HepG2 (cell line): Measurements from ENCODE around the gene LRRC15. TPM values are rescaled to one million over a fixed set of nuclear protein-coding genes. Genes with fewer than 3 reads are reported as not detected.
A peak's percentile ranks its signal among the peaks of the same experiment; 100 is the strongest.

Experiments
- ATAC-seq: fragments of 200-7000 bp; cut with Tn5 transposase; 3 replicates; pipeline ENCODE4 v1.9.1; 2020; ENCODE audit warnings: mild to moderate bottlenecking, moderate library complexity
- BruUV-seq: library from RNA; stranded (reverse); fragments of 400-500 nt; replicated peaks from 2 replicates; lab custom pipeline; 2021; lab: Mats Ljungman, UMichigan
- CTCF ChIA-PET: fragments of 300-600 bp; formaldehyde crosslinking; extraction: SDS; loops from one replicate; lab custom pipeline; 2021; ENCODE audit warnings: low total read pairs, inconsistent platforms, low intra/inter-chr PET ratio; lab: Yijun Ruan, JAX
- POLR2A ChIA-PET: fragments of 350-600 bp; sonication (Branson Sonifier 250); formaldehyde crosslinking; loops from one replicate; lab custom pipeline; 2020; ENCODE audit warnings: antibody characterized with exemption, inconsistent platforms; lab: Yijun Ruan, JAX
- DNase-seq: peaks from one replicate; pipeline ENCODE4 v3.0.0-alpha.2; 2015; ENCODE audit warnings: low spot score
- FAIRE-seq: peaks from 3 replicates; lab custom pipeline; 2011; peaks lifted over from hg19 to GRCh38; lab: Jason Lieb, UNC
- H2AFZ ChIP-seq: one replicate; pipeline ENCODE4 v1.6.1; 2011; ENCODE audit warnings: low read length, inconsistent platforms
- H3K27ac ChIP-seq: fragments of 300-600 bp; 3 replicates; pipeline ENCODE4 v1.8.0; 2011; ENCODE audit warnings: mixed run types, mild to moderate bottlenecking, mixed read lengths, low read length, inconsistent platforms; ENCODE audit not compliant: insufficient read depth; ENCODE audit errors: extremely low read length
- H3K27me3 ChIP-seq, 2 experiments: fragments of 200-600 bp in 1 of 2; 2 replicates in 1 of 2; 3 replicates in 1 of 2; pipeline versions ENCODE4 v1.6.0 to v1.8.0; 2011; ENCODE audit warnings: low read length in 2 of 2, mild to moderate bottlenecking in 2 of 2, moderate library complexity in 2 of 2, inconsistent platforms in 1 of 2; ENCODE audit not compliant: insufficient read depth in 2 of 2, control insufficient read depth in 1 of 2
- H3K36me3 ChIP-seq, 2 experiments: fragments of 200-600 bp in 1 of 2; replicated peaks in 1 of 2; 2 replicates in 1 of 2; 3 replicates in 1 of 2; pipeline versions ENCODE4 v1.5.1 to v1.8.0; 2011; ENCODE audit warnings: low read length in 2 of 2, inconsistent platforms in 1 of 2; ENCODE audit not compliant: insufficient read depth in 2 of 2, control insufficient read depth in 1 of 2
- H3K4me1 ChIP-seq: 2 replicates; pipeline ENCODE4 v1.5.1; 2012; ENCODE audit warnings: low read length, inconsistent platforms; ENCODE audit not compliant: insufficient read depth
- H3K4me2 ChIP-seq: 2 replicates; pipeline ENCODE4 v1.6.0; 2011; ENCODE audit warnings: low read depth, low read length, inconsistent platforms
- H3K4me3 ChIP-seq, 3 experiments: fragments of 200-600 bp in 1 of 3; sonication (generic), shearing (Covaris generic) in 1 of 3; replicated peaks in 1 of 3; 2 replicates each; pipeline ENCODE4 v1.5.1; 2011 to 2016; ENCODE audit warnings: low read length in 3 of 3, inconsistent platforms in 2 of 3, low read depth in 2 of 3, mild to moderate bottlenecking in 2 of 3, control low read depth in 1 of 3, mixed read lengths in 1 of 3; ENCODE audit not compliant: insufficient read depth in 1 of 3
- H3K79me2 ChIP-seq: one replicate; pipeline ENCODE4 v1.6.1; 2011; ENCODE audit warnings: low read length, inconsistent platforms; ENCODE audit not compliant: insufficient read depth
- H3K9ac ChIP-seq: 2 replicates; pipeline ENCODE4 v1.6.0; 2011; ENCODE audit warnings: mild to moderate bottlenecking, low read depth, low read length, inconsistent platforms; ENCODE audit not compliant: insufficient read depth
- H3K9me3 ChIP-seq: 2 replicates; pipeline ENCODE4 v1.5.1; 2012; ENCODE audit warnings: mild to moderate bottlenecking, low read length
- H4K20me1 ChIP-seq: 2 replicates; pipeline ENCODE4 v1.6.0; 2011; ENCODE audit warnings: inconsistent platforms, mild to moderate bottlenecking, low read length, moderate library complexity; ENCODE audit not compliant: insufficient read depth
- CEBPG ChIP-seq: IDR thresholded peaks from 2 replicates; pipeline ENCODE4 v1.6.1; 2016
- SIN3A ChIP-seq: IDR thresholded peaks from 2 replicates; pipeline ENCODE4 v1.6.1; 2011; ENCODE audit warnings: low read depth, mild to moderate bottlenecking, control low read depth, low read length, borderline replicate concordance
- ZNF543 ChIP-seq: sonication (generic); formaldehyde crosslinking; IDR thresholded peaks from 2 replicates; pipeline ENCODE4 v1.4.0; 2020; ENCODE audit warnings: mild to moderate bottlenecking, missing genetic modification reagents
- WGBS: methylation state at CpG from one replicate; pipeline ENCODE4 v1.1.6; 2017; ENCODE audit warnings: low lambda C conversion rate; 5-methylcytosine and 5-hydroxymethylcytosine counted together
- in situ Hi-C: cut with HindIII; loops from 2 replicates; pipeline ENCODE4 v1.10.0; 2017; ENCODE audit warnings: low pct_unique_long_range_greater_than_20kb; ENCODE audit not compliant: extremely low pct_ligation_motif_present
- intact Hi-C: fragments of 100-400 bp; cut with micrococcal nuclease; formaldehyde crosslinking; loops from one replicate; pipeline ENCODE4 v1.10.0; 2022; ENCODE audit not compliant: unreplicated experiment
- polyA plus RNA-seq, 8 experiments: library from polyadenylated mRNA; depleted of rRNA in 3 of 8; stranded (reverse) in 7 of 8; unstranded in 1 of 8; fragments of >200 nt; fragmentation: Illumina TruSeq in 4 of 8; extraction: Trizol in 4 of 8; gene quantifications; 2 replicates each; pipeline versions ENCODE4 v1.2.1 to v1.2.3, GENCODE V29; 2011 to 2016; ENCODE audit warnings: low read depth in 4 of 8, missing spikeins in 1 of 8, mixed read lengths in 1 of 8; ENCODE audit not compliant: insufficient read depth in 1 of 8
- total RNA-seq, 5 experiments: library from RNA; depleted of rRNA; stranded (reverse); fragments of >200 nt; fragmentation: Illumina TruSeq; extraction: Trizol; gene quantifications; 2 replicates each; pipeline ENCODE4 v1.2.3, GENCODE V29; 2016; ENCODE audit warnings: low read depth in 1 of 5
- TF ChIP-seq, protein P1 (sequence below): fragments of 450-650 bp; IDR thresholded peaks from 2 replicates; pipeline ENCODE4 v1.6.1; 2016
- TF ChIP-seq, protein P2 (sequence below): sonication (generic); formaldehyde crosslinking; IDR thresholded peaks from 2 replicates; pipeline ENCODE4 v1.4.0; 2020; ENCODE audit warnings: mild to moderate bottlenecking, missing genetic modification reagents

The LRRC15 gene
- total and polyA plus RNA-seq, 2 of the 13 experiments (the other 11 are each of a cell fraction or from before 2014, with no cell fraction given) = not detected

DNA sequence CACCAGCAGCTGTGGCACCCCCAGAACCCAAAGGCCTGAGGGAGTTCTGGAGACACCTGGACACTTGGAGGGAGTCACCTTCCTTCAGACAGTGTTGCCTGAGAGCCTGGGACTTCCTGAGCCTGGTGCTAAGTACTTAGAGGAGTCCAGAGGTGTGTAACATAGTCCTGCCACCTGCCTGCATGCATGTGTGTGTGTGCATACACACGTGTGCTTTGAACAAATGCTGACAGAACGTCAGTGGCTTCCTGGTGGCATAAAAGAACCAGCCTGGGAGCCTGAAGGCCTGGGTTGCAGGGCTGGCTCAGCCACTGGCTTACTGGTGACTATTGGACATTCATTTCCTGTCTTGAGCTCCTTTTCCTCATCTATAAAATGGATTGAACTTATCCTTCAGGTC is 15.2 kb downstream of the LRRC15 start:
- H3K4me1 ChIP-seq = peaks cover 24% of the 10 kb centered on the region
- CTCF ChIA-PET = no interaction called here
- no peak overlapping the region for H3K4me2 ChIP-seq
- H3K36me3 ChIP-seq = no peaks in the 10 kb centered on the region
- no peak for ATAC-seq
- no peaks in the 10 kb centered on the region for H3K79me2 ChIP-seq
- intact Hi-C loops (loop anchor here (5.0 kb wide), 1 partner anchor 43 kb away; the partner anchor contains the start of gene GP5), in situ Hi-C loops (no loop called here)
- H3K27ac ChIP-seq = no peak overlapping the region
- no peaks in the 10 kb centered on the region for H3K9me3 ChIP-seq
- BruUV-seq = no TSS peak
- 20% methylated on average over 1 of the region's 2 CpGs for WGBS
- no peak overlapping the region for H3K4me3 ChIP-seq
- no peaks in the 10 kb centered on the region for H4K20me1 ChIP-seq
- POLR2A ChIA-PET = no interaction called here
- H3K9ac ChIP-seq = no peak overlapping the region
- FAIRE-seq = no peak
- DNase-seq = no peak
- H3K27me3 ChIP-seq = peaks cover 3 to 21% of the 10 kb centered on the region in 2 experiments; a peak in 3 of 5 replicates
- H2AFZ ChIP-seq = no peak overlapping the region
- TF ChIP-seq, protein P1, sequence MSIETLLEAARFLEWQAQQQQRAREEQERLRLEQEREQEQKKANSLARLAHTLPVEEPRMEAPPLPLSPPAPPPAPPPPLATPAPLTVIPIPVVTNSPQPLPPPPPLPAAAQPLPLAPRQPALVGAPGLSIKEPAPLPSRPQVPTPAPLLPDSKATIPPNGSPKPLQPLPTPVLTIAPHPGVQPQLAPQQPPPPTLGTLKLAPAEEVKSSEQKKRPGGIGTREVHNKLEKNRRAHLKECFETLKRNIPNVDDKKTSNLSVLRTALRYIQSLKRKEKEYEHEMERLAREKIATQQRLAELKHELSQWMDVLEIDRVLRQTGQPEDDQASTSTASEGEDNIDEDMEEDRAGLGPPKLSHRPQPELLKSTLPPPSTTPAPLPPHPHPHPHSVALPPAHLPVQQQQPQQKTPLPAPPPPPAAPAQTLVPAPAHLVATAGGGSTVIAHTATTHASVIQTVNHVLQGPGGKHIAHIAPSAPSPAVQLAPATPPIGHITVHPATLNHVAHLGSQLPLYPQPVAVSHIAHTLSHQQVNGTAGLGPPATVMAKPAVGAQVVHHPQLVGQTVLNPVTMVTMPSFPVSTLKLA = peak; percentile 51
- TF ChIP-seq SIN3A = no peak
- TF ChIP-seq, all 625 proteins: peak for 1

DNA sequence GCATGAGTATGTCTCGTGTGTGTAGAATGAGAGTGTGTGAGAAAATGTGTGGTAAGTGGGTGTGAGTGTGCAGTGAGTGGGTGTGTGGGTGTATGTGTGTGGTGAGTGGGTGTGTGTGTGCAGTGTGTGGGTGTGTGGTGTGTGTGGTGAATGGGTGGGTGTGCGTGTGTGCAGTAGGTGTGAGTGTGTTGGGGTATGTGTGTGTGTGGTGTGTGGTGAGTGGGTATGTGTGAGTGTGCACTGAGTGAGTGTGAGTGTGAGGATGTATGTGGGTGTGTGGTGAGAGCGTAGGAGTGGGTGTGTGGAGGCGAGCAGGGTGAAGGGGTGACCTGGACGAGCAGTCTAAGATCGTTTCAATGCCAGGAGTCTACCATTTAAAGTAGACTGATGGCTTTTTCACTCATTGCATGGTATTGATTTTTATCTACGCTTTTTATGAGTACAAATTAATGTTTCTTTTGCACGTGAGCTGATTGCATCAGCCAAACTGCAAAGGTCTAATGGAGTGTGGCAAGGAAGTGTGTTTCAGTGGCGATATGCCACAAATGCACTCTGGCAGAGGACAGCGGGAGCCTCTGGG is 16.8 kb downstream of the LRRC15 start:
- Histone ChIP-seq H4K20me1 (no peaks in the 10 kb centered on the region), H3K9me3 (no peaks in the 10 kb centered on the region), H3K79me2 (no peaks in the 10 kb centered on the region), H3K36me3 (no peaks in the 10 kb centered on the region), H3K4me1 (peaks cover 24% of the 10 kb centered on the region), H3K4me2 (no peak overlapping the region), H3K4me3 (no peak overlapping the region), H3K9ac (no peak overlapping the region), H3K27me3 (peaks cover 2 to 6% of the 10 kb centered on the region in 2 experiments; a peak in 2 of 5 replicates), H3K27ac (no peak overlapping the region), H2AFZ (no peak overlapping the region)
- 88% methylated on average over 10 of the region's 10 CpGs for WGBS
- CTCF ChIA-PET = no interaction called here
- BruUV-seq = no TSS peak
- in situ Hi-C loops (no loop called here), intact Hi-C loops (loop anchor here (5.0 kb wide), 1 partner anchor 45 kb away; the partner anchor contains the start of gene GP5)
- no peak for FAIRE-seq
- POLR2A ChIA-PET = no interaction called here
- DNase-seq = no peak
- ATAC-seq = no peak
- TF ChIP-seq, protein P2, sequence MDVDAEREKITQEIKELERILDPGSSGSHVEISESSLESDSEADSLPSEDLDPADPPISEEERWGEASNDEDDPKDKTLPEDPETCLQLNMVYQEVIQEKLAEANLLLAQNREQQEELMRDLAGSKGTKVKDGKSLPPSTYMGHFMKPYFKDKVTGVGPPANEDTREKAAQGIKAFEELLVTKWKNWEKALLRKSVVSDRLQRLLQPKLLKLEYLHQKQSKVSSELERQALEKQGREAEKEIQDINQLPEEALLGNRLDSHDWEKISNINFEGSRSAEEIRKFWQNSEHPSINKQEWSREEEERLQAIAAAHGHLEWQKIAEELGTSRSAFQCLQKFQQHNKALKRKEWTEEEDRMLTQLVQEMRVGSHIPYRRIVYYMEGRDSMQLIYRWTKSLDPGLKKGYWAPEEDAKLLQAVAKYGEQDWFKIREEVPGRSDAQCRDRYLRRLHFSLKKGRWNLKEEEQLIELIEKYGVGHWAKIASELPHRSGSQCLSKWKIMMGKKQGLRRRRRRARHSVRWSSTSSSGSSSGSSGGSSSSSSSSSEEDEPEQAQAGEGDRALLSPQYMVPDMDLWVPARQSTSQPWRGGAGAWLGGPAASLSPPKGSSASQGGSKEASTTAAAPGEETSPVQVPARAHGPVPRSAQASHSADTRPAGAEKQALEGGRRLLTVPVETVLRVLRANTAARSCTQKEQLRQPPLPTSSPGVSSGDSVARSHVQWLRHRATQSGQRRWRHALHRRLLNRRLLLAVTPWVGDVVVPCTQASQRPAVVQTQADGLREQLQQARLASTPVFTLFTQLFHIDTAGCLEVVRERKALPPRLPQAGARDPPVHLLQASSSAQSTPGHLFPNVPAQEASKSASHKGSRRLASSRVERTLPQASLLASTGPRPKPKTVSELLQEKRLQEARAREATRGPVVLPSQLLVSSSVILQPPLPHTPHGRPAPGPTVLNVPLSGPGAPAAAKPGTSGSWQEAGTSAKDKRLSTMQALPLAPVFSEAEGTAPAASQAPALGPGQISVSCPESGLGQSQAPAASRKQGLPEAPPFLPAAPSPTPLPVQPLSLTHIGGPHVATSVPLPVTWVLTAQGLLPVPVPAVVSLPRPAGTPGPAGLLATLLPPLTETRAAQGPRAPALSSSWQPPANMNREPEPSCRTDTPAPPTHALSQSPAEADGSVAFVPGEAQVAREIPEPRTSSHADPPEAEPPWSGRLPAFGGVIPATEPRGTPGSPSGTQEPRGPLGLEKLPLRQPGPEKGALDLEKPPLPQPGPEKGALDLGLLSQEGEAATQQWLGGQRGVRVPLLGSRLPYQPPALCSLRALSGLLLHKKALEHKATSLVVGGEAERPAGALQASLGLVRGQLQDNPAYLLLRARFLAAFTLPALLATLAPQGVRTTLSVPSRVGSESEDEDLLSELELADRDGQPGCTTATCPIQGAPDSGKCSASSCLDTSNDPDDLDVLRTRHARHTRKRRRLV = no peak
- no peak for TF ChIP-seq ZNF543
- TF ChIP-seq CEBPG (CRISPR knock-in tag) = 0 out of 2 replicates have a peak, but pooled peaks have one; percentile 20
